ENCODE data around the gene TMEM132D. TPM values are rescaled to one million over a fixed set of nuclear protein-coding genes. Genes with fewer than 3 reads are reported as not detected.

TMEM132D gene
- total RNA-seq, result not detected in 2 replicates

DNA sequence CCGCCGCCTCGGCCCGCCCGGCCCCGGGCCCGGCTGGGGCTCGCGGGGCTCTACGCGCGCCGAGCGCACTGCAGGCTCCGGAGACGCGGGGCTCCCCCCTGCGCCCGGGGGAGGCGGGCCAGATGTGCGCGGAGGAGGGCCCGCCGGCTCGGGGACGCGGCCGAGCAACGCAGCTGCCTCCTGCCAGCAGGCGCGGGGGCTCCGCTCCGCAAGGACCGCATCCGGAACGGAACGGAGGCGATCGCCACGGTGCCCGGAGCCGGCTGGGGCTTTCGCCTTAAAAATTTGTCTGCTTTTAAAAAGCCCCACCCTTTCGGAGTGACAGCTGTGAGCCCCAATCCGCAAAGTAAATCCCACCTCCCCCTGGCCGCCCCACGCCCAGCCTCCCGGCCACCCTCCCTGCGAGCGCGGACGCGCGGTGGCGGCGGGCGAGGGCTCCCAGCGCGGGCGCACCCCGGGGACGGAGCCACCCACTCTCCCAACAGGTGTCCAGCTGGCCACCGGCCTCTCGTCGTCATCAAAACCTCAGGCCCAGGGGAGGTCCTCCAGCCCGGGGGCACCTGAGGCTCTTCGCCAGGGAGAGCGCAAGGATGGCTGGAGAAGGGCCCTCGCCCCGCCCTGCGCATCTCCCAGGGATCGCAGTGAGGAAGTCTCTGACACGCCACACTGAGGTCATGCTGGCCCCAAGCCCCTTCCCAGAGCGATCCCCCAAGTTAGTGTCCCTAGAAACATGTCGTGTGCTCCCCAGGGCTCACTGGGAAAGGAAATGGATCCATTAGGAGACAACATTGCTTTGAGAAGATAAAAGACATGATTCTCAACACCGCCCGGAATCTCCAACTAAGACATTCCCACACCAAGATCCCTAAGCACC lies at the start of gene TMEM132D:
Gene TMEM132D (minus strand): TSS at position 70 of the 874 bp plus-strand sequence.

Small RNA genes lying within 50 kb of the gene (small RNA-seq; reads per million reads assigned to genes)
- not detected for gene RF02271 (ENCODE audit: low replicate concordance)
